Choroid plexus epithelial cell (primary cell): ENCODE data around the gene SRPX2.

ENCODE experiments used
- DNase-seq: peaks from one replicate; pipeline ENCODE4 v3.0.0-alpha.2; 2010; ENCODE audit warnings: low read depth
- H3K4me3 ChIP-seq: 2 replicates; pipeline ENCODE4 v1.5.1; 2011; ENCODE audit warnings: low read depth, mild to moderate bottlenecking, control low read depth, low read length, moderate library complexity
- TF ChIP-seq, protein P1 (sequence below): conservative IDR thresholded peaks from 2 replicates; pipeline ENCODE4 v1.5.1; 2011; ENCODE audit warnings: low read depth, mild to moderate bottlenecking, control low read depth, inconsistent platforms, low read length, moderate library complexity

Gene SRPX2

DNA sequence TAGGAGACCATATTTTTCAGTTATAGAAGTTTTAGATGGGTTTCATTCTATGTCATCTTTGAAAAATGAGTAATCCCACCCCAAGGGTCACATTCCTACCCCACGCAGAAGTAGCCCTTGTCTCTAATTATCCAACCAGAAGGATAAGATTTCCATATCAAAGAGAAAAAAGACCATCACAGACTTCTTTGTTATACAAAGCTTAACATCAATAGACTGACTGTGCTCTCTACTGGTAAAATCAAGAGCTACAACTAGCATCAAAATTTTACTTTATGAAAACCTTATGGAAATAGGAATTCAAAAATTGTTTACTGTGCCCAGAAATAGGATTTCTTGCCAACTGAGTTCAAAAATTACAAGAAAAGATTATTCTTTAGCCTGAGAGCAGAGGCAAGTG lies 34.4 kb upstream of the SRPX2 start:
- H3K4me3 ChIP-seq = no peak overlapping the region
- TF ChIP-seq, protein P1, sequence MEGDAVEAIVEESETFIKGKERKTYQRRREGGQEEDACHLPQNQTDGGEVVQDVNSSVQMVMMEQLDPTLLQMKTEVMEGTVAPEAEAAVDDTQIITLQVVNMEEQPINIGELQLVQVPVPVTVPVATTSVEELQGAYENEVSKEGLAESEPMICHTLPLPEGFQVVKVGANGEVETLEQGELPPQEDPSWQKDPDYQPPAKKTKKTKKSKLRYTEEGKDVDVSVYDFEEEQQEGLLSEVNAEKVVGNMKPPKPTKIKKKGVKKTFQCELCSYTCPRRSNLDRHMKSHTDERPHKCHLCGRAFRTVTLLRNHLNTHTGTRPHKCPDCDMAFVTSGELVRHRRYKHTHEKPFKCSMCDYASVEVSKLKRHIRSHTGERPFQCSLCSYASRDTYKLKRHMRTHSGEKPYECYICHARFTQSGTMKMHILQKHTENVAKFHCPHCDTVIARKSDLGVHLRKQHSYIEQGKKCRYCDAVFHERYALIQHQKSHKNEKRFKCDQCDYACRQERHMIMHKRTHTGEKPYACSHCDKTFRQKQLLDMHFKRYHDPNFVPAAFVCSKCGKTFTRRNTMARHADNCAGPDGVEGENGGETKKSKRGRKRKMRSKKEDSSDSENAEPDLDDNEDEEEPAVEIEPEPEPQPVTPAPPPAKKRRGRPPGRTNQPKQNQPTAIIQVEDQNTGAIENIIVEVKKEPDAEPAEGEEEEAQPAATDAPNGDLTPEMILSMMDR = peak; percentile 29
- DNase-seq = peak; percentile 13

DNA sequence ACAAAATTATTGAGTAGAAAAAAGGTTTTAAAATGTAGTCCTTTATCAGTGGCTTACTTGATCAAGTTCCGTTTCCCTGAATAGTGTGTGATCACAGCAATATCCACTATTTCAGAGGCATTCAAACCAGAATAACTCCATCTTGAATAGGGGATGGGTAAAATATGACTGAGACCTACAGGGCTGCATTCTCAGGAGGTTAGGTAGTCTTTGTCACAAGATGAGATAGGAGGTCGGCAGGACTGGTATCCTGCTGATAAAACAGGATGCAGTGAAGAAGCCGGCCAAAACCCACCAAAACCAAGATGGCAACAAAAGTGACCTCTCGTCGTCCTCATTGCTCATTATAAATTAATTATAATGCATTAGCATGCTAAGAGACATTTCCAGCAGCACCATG lies 32.0 kb upstream of the SRPX2 start:
- TF ChIP-seq, protein P1 = no peak
- DNase-seq = no peak
- no peak overlapping the region for H3K4me3 ChIP-seq

DNA sequence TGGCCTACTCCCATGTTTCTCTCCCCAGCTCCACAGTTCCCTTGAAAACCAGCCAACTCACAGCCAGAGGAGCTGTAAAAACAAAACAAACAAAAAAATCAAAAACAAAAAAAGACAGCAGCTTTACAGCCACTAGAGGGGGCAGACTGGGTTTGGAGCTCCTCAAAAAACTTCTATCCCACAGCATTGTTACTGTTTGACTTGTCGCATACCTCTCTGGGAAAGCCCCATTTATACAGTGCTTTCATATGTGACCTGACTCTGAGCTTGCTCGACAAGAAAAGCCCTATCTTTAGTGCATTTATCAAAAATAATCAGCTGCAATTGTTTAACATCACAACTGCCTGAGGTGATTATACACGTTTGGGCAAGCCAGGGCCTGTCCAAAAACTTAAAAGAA lies 29.0 kb upstream of the SRPX2 start:
- no peak overlapping the region for H3K4me3 ChIP-seq
- TF ChIP-seq, protein P1 = peak; percentile 76
- DNase-seq = peak; percentile 86

- H3K4me3 ChIP-seq = no peak overlapping the region
- TF ChIP-seq, protein P1 = no peak
- no peak for DNase-seq
Observed at GRCh38 chrX:100623001-100623400, 21.0 kb upstream of the SRPX2 start.

- no peak overlapping the region for H3K4me3 ChIP-seq
- peak; percentile 2 for DNase-seq
- TF ChIP-seq, protein P1 = no peak
Observed at GRCh38 chrX:100625985-100626491, 18.0 kb upstream of the SRPX2 start.

DNA sequence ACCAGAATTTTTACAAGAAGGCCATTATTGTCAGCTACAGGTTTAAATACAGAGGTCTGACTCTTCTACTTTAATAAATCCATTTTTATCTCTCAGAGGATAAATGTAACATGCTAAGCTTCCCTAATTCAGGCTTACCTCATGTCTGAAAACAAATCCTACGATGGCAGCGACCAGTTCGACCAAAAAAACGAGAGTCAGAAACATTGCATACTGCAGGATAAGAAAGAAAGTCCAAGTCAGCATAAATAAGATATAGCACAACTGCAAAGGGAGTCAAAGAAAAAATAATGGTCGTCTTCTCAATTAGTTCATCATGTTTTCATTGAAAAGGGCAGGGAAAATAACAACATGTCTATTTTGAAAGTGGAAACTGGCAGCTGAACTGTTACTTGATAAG lies 9.0 kb upstream of the SRPX2 start:
- DNase-seq = no peak
- H3K4me3 ChIP-seq = no peak overlapping the region
- TF ChIP-seq, protein P1 = no peak

DNA sequence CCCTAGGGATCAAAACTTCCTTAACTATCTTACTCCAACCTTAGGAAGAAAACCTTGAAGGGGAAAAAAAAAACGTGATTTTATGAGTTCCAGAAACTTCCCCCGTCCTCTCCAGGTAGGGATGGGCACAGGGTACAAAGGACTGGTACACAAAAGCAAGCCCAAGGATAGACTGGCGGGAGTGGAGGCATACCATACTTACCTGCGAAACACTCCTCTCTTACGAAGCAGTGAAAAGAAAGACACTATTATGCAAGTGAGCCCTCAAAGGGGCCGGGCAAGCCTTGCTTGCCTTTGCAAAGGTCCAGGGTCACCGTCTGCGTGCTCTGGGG lies 8.0 kb upstream of the SRPX2 start:
- DNase-seq = no peak
- peak overlapping the region; percentile 70 for H3K4me3 ChIP-seq
- TF ChIP-seq, protein P1 = no peak
